GM21360 (cell line): ENCODE measurements around the gene TPRG1L.

ENCODE experiments used
- ATAC-seq: cut with Tn5 transposase; IDR thresholded peaks from one replicate; pipeline ENCODE4 v1.9.1; 2021; ENCODE audit warnings: mild to moderate bottlenecking, moderate library complexity; ENCODE audit not compliant: unreplicated experiment

The TPRG1L gene

GRCh38 chr1:3660704-3661103 is 35.9 kb downstream of the TPRG1L start:
- ATAC-seq, result no peak

- ATAC-seq, result no peak
Observed at GRCh38 chr1:3661631-3662030, 36.8 kb downstream of the TPRG1L start.

DNA sequence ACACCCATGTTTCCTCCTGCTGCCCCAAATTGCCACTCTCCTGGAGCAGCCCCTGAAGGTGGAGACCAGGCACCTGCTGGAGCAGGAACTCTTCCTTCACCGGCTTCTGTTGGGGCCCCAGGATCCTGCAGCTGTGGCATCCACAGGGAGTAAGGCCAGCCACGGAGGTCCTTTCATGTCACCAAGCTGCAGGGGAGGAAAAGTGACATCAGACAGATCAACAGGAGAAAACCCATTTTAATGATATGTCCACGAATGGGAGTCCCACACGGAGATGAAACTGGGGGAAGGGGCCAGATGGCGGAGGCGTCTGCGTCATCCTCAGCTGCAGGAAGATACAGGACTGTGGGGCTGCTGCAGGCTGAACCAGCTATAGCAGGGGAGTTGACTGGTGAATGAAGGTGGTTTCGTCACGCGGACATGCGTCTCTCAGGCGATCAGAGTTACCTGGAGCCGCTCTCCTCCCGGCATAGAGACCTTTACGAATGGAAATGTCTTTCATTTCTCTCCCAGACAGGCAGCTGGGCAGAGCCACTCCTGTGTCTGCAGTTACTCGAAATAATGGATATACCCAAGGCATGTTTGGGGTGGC is 37.4 kb downstream of the TPRG1L start:
- ATAC-seq, result no peak

- no peak for ATAC-seq
Observed at GRCh38 chr1:3663999-3664699, 39.3 kb downstream of the TPRG1L start.

- no peak for ATAC-seq
Observed at GRCh38 chr1:3664700-3665375, 40.0 kb downstream of the TPRG1L start.

GRCh38 chr1:3668148-3668547 is 43.3 kb downstream of the TPRG1L start:
- ATAC-seq, result no peak

- ATAC-seq, result no peak
Observed at GRCh38 chr1:3668585-3669300, 43.9 kb downstream of the TPRG1L start.

GRCh38 chr1:3669421-3669821 is 44.6 kb downstream of the TPRG1L start:
- ATAC-seq, result no peak

- ATAC-seq, result no peak
Observed at GRCh38 chr1:3669971-3670431, 45.2 kb downstream of the TPRG1L start.

- no peak for ATAC-seq
Observed at GRCh38 chr1:3670823-3671265, 46.0 kb downstream of the TPRG1L start.

GRCh38 chr1:3671371-3672180 is 46.8 kb downstream of the TPRG1L start:
- ATAC-seq, result no peak

- ATAC-seq, result no peak
Observed at GRCh38 chr1:3672231-3672970, 47.6 kb downstream of the TPRG1L start.

GRCh38 chr1:3672971-3673361 is 48.2 kb downstream of the TPRG1L start:
- ATAC-seq, result no peak

DNA sequence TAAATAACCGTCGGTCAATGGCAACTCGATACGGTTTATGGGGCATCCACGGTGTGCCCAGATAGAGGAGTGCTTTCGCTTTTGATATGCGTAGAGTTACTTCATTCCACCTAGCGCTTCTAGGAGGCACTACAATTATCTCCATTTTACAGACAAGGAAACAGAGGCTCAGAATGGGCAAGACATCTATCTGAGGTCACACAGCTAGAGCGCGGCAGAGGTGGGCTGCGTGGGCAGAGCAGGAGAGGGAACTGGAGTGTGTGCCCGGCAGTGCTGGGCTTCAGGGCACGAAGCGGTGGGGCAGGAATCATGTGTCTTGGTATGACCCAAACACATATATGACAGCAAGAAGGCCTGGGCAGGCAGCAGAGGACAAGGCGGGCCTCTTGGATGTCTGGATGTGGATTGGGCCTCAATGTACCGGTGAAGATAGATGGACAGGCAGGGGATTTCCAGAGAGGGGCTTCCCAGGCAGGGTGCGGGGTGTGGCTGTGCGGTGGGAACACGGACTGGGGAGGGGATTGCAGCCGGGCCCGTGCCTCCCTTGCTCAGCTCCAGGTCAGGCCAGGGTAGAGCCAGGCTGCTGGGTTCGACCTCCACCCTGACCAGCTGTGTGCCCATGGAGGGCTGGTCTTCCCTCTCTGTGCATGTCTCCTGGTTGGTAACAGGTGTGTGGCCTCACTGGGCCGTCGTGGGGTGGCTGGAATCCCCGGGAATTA is 48.7 kb downstream of the TPRG1L start:
- ATAC-seq, result no peak

GRCh38 chr1:3674100-3675094 is 49.6 kb downstream of the TPRG1L start:
- no peak for ATAC-seq

- no peak for ATAC-seq
Observed at GRCh38 chr1:3675436-3675835, 50.6 kb downstream of the TPRG1L start.

DNA sequence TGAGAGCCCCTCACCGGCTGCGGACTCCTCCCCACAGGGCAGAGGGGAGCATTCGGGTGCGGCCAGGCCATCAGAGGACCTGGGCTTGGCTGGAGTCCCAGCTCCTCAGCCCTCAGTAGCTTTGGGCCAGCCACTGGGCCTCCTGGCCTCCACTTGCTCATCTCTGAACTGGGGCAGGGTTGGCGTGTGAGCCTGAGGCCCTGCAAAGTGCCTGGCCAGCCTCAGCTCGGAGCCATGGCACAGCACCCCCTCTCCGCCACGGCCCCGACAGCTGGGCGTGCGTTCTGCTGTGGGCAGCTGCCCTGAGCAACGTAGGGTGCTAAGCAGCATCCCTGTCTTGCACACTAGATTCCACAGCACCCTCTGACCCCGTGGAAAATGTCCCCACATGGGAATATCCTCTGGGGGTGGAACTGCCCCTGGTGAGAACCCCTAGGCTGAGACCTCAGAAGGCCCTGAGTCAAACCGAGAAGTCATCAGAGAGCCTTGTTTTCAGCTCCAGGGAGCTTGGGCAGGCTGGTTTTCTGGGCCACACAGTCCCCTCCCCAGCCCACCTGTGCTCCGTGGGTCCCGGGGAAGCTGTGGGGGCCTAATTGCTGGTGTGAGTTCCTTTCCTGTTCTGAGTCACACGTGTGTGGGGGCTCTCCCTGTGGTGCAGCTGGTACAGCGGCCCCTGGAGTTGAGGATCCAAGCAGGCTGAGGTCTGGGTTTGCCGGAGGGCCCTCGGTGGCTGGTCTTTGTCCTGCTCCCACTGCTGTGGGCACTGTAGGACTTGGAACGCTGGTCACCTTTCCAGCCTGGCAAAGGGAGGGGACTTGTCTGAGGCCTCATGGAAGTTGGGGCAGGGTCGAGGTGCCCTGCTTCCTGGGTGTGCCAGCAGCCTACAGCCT is 52.0 kb downstream of the TPRG1L start:
- peak; percentile 67 for ATAC-seq
